HG03342 (cell line): ENCODE results near the gene WDR88.

ENCODE experiments used
- ATAC-seq: cut with Tn5 transposase; IDR thresholded peaks from one replicate; pipeline ENCODE4 v1.9.1; 2021; ENCODE audit warnings: mild to moderate bottlenecking, moderate library complexity; ENCODE audit not compliant: unreplicated experiment

The WDR88 gene, protein sequence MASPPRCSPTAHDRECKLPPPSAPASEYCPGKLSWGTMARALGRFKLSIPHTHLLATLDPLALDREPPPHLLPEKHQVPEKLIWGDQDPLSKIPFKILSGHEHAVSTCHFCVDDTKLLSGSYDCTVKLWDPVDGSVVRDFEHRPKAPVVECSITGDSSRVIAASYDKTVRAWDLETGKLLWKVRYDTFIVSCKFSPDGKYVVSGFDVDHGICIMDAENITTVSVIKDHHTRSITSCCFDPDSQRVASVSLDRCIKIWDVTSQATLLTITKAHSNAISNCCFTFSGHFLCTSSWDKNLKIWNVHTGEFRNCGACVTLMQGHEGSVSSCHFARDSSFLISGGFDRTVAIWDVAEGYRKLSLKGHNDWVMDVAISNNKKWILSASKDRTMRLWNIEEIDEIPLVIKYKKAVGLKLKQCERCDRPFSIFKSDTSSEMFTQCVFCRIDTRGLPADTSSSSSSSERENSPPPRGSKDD

DNA sequence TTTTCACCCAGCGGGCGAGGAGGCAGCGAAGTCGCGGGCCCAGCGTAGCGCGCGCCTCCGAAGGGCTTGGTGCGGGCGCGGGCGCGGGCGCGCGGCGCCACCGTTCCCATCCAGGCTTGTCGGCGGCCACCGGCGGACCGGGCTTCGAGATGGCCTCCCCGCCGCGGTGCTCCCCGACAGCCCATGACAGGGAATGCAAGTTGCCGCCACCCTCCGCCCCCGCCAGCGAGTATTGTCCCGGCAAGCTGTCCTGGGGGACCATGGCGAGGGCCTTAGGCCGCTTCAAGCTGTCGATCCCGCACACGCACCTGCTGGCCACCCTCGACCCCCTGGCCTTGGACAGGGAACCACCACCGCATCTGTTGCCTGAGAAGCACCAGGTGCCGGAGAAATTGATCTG, at the start of gene WDR88:
Gene WDR88, plus strand, starts transcription at position 94 of the 400 bp plus-strand sequence. Its CDS starts 56 bp downstream, at position 150.
- ATAC-seq = no peak

DNA sequence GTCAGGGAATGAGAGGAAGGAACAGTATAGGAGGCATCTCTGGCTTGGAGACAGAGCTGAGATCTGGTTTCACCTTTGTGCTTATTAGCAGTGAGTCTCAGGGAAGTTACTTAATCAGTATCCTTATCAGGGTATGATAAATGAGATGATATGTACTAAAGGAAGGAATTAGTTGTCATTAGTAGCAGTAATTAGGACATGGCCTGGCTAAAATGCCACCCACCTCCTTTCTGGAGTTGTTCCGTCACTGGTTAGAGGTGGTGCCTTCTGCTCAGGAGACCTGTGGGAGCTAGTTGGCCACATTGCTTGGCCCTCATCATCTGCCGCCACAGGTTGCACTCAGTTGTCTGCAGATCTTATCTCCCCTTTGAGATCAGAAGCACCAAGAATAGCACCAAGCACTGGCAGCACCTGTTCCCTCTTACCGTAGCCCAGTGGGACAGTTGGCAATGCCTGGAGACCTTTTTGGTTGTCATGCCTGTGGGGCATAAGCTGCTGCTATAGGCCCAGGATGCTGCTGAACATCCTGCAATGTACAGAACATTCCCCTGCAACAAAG, 46.3 kb upstream of the WDR88 start:
- ATAC-seq = no peak

DNA sequence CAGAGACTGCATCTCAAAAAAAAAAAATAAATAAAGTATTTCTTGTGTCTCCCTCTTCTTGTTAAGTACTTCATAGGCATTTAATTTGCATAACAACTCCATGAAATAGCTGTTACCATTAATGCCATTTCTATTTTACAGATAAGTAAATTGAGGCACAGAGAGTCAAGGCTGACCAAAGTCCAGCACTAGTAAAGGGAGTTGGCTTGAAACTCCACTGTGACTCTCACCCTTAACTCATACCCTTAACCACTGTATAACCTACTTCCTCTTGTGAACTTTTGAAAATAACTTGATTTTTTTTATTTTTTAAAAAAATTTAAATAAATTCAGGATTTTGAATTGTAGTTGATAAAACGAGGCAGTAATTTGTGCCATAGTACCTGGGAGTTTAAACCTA, 45.0 kb upstream of the WDR88 start:
- ATAC-seq = no peak

DNA sequence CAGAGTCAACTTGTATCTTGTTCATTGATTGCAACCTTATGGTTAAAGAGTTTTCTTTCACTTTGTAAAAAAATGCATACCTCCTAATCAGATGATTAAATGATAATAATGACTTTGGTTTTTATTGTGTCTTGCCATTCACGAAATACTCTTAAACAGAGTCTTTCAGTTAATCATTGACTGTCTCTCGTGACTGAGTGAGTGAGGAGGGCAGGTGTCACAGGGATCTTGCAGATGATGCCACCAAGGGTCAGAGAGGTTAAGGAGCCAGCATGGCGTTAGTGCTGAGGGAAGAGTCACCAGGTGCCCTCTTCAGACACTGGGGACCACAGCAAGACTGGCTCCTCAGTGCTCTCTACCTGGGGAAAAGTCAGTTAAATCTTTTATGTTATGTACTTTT, 42.9 kb upstream of the WDR88 start:
- ATAC-seq = no peak

DNA sequence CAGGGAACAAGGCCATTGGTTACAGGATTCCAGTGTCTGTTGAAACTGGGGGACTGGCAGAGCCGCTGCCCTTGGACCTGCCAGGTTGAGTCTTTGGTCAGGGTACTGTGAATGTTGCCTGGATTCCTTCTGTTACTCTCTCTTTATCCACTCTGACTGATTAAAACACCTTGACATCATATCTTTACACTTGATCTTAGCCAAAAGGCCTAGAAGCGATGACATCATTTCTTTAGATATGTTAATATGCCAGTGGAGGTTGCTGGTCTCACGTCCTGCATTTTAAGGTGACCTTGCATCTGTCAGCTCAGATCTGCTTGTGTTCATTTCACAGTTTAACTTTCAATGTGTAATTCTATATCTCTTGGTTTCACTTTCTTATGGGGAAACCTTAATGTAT, 41.7 kb upstream of the WDR88 start:
- no peak for ATAC-seq

DNA sequence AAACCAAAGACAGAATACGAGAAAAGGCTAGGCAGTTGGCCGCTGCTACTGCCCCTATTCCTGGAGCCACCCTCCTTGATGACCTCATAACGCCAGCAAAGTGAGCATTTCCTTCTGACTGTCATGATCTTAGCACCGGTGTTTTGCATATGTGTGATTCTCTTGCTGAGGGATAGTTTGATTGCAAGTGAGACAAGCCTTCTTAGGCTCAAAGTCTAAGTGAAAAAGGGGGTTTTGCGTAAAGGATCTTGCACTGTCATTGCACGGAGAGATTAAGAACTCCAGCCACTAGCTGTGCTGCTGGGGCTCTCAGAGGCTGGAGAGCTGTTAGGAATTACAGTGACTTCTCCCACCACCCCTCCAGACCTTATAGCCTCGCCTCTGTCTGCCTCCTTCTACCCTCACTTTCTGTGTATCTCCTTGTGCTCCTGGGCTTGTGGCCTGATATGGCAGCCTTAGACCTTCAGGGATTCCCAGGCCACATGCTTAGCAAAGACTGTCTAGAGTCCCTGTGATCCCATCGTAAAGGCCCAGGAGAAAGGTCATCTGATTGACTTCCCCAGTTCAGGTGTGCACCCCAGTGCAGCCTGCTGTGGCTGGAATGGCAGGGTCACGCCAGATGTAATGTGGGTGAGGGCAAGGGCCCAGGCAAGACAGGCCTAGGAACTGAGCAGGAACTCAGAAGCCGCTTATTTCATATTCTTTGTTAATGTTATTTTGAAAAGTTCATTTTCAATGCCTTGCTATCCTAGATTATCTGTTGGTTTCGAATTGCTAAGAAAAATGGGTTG, 38.3 kb upstream of the WDR88 start:
- no peak for ATAC-seq

DNA sequence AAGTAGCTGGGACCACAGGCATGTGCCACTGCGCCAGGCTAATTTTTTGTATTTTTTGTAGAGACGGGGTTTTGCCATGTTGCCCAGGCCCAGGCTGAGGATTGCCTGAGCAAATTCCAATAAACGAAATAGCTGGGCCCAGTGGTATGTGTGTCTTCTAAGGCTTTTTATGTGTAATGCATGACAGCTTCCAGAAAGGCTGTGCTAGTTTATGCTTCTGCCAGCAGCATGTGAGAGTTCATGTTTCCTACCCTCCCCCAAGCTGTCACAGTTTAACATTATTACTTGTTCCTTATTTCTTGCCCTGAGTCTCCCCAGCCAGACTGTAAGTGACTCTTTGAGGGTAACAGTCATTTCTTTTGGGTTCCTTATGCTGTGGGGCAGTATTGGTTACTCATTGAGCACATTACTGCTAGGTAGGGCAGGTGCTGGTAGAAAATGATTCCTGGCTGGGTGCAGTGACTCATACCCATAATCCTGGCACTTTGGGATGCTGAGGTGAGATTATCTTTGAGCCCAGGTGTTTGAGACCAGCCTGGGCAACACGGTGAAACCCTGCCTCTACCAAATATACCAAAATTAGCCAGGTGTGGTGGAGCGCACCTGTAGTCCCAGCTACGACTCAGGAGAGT, 37.4 kb upstream of the WDR88 start:
- no peak for ATAC-seq

DNA sequence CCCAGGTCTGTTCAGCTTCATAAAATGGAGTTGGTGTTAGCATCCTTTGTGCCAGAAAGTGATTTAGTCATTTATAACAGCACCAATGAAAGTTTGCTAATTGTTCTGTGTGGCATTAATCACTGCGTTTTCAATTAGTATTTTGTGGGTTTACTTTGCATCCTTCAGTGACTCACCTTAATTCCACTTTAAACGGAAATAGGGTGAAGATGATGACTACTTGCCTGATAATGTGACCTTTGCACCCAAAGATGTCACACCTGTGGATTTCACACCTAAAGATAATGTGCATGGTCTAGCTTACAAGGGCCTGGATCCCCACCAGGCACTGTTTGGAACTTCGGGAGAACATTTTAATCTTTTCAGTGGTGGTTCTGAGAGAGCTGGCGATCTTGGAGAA, 35.9 kb upstream of the WDR88 start:
- ATAC-seq = no peak

DNA sequence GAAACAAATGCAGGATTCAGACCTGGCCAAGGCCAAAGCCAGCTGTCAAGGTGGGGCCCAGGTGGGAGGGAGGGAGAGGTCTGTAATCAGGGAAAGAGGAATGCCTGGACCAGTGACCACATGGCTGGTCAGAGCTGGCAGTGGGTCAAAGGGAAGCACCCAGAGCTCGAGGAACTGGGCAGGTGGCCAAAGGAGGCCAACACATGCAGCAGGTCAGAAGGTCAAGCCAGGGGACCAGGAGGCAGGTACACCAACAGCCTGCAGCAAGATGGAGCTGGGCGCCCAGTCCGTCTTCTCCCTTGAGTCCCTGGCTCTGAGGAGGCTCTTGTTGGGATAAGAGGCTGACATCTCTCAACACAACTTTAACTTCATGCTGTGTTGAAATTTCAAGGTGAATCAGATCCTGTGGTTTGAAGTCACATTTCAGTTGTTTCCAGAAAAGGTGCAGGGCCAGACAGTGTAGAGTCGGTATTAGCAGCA, 33.8 kb upstream of the WDR88 start:
- ATAC-seq = no peak

DNA sequence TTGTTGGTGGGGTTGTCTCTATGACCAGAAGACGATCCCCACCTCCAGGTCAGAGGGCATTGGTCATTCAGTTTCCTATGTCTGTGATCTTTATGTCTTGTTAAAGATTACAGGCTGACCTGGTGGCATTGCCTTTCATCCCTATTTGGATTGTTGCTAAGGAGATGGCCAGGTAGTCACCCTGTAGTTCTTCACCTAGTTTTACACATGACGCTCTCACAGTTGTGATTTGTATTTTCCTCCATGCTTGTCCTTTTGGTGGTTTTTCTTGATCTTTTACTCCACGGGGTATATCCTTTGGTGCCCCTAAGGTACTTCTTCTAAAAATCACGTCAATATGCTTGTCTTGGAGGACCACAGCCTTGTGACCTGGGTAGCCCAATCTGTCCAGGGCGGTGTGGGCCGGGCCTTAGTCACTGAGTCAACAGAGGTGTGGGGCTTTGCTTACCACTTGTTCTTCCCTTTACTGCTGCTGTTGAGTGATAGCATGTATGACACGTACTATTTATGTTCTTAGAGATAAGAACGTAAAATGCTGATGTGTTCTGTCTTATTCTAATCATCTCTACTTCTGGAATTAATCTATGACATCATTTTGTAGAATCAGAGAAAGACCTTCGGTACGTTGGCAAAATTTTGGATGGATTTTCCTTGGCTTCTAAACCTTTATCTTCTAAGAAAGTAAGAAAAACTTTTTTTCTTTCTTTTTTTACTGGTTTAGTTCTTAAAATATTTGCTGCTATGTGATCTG, 30.8 kb upstream of the WDR88 start:
- no peak for ATAC-seq

DNA sequence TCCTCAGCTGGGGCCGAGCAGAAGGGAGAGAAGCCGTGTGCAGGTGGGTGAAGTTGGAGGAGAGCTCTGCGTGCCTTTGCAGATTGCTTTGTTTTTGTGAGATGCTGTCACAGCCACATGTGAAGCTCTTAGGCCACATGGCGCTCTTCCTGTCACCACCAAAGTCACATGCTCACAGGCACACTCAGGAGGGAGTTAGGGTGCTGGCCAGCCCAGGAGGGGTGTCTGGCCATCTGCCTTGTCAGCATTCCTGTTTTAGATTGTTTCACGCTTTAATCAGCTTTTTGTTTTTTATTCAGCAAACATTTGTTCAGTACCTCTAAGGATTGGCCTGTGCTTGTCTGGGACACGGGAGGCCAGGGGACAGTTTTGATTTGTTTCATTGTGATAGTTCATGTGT, 29.0 kb upstream of the WDR88 start:
- no peak for ATAC-seq

DNA sequence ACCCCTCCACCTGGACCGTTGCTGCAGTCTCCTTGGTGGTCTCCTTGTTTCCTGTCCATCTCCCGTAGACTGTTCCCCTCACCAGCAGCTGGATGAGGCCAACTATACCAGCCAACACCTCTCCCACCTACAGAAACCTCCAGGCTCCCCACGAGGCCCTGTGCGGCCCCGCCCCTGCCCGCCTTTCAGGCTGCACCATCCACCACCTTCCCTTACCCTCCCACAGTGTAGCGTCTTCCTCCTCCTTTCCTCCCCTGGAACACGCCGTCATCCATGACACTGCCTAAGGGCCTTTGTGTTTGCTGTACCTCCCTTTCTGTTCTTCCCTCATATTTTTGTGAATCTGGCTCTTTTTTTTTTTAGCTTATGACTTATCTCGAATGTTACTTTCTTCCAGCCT, 23.8 kb upstream of the WDR88 start:
- ATAC-seq = no peak

DNA sequence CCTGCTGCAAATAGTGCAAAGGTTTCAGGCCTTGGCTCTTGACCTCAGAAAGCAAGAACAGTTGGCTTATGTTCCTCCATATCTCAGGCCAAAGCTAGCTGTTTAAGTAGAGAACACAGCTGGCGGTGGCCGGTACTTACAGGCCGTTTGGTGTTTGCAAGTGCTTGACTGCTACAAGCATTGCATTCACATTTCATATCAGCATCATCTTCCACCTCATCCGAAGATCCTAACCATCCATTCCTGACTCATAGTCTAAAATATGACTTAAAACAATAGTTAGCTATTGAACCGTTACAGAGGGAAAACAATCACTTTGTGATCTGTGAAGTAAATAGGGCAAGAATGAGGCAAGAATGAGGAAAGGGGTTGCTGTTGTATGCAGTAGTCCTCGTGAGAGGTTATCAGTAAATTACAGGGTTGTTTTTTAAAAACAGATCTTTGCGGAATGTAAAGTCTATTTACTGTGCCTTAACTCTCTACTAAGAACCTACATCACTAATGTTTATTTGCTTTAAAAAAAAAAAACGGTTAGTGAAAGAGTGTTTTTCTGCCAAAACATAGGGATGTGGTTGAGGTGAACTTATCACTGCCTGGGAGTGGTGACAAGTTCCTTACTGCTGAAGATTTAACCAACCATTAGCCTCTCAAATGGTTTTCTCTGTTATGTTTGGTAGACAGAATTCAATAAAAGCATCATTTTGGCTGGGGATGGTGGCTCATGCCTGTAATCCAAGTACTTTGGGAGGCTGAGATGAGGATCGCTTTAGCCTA, 21.6 kb upstream of the WDR88 start:
- ATAC-seq = no peak

DNA sequence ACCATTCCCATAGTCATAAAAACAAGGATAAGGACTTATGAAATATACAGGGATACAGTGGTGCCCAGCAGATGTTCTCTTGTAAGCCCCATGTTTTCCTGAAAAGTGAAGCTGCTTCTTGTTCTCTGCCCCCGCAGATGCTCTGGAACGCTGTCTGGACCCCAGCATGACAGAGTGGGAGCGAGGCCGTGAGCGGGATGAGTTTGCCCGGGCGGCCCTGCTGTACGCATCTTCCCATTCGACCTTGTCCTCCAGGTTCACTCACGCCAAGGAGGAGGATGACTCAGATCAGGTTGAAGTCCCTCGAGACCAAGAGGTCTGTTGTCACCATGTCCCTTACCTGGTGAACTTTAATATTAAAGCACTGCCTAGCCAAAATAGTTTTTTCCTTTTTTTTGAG, 20.3 kb upstream of the WDR88 start:
- no peak for ATAC-seq

DNA sequence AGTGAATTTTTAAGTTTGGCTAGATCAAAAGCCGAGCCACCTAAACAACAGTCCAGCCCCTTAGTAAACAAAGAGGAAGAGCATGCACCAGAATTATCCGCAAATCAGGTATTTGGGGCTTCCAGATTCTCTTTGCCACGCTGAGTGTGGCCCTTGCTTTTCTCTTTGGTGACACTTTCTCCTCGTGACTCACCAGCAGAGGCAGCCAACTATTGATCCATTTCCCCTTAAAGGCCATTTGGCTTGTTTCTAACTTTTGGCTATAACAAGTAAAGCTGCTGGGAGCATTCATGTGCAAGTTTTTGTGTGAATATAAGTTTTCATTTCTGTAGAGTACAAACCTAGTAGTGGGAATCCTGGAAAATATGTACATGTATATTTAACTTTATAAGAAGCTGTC, 17.6 kb upstream of the WDR88 start:
- ATAC-seq = no peak

DNA sequence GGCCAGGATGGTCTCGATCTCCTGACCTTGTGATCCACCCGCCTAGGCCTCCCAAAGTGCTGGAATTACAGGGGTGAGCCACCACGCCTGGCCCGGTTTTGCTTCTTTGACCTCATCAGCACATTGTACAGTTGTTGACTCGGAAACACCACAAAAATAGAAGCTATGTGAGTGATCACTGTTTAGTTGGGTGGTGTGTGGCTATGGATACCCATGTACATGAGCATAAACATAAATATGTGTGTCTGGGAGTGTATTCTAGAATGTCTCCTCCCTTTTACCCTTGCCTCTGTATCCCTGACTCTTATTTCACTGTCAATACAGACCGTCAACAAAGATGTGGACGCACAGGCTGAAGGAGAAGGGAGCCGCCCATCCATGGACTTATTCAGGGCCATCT, 14.4 kb upstream of the WDR88 start:
- no peak for ATAC-seq

DNA sequence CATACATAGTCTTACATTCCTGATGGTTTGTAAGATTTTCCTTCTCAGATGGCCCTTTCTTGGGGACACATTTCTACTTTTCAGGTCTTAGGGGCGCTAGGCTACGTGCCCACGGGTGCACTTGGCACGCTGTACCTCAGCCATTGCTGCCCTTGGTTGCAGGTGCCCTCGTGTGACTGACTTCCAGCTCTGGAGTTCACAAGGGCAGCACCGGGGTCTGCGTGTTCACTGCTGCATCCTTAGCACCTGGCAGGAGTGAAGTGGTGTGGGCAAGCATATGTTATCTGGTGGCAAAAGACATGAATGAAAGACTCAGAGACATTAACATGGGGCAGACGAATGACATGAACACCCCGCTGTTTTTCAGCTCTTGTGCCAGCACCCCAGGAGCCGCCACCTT, 13.3 kb upstream of the WDR88 start:
- no peak for ATAC-seq

DNA sequence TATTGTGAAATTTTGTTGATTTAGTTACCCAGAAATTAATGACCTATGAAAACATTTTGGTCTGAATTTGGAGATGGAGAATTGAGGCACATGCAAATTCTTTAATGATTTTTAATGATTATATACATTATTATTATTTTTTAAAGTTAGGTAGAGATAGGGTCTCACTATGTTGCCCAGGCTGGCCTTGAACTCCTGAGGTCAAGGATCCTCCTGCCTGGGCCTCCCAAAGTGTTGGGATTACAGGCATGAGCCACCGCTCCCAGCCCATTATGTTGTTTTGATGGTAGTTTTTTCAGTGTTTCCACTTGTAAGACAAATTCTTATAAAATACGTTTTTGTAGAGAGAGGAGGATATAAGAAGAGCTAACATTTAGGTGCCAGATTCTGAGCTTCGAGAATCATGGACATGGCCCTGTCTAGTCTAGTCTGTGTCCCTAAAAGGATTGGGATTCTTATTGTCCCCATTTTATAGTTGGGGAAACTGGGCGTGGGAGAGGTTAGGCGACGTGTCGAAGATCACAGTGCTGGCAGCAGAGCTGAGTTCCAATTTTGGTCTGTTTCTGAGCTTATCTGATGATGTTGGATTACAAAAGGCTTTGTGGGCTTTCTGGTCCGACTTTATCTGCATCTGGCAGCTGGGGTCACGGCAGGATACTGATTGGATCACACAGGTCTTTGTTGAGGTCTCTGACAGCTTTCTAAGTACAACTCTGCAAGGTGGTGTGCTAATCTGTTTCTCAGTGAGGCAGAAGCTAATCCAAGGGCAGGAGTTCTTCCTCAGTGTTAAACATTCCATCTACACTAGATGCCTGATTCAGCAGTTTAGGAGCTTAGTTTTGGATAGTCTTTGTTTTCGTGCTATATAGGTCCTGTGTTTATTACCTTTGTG, 7.5 kb upstream of the WDR88 start:
- no peak for ATAC-seq

DNA sequence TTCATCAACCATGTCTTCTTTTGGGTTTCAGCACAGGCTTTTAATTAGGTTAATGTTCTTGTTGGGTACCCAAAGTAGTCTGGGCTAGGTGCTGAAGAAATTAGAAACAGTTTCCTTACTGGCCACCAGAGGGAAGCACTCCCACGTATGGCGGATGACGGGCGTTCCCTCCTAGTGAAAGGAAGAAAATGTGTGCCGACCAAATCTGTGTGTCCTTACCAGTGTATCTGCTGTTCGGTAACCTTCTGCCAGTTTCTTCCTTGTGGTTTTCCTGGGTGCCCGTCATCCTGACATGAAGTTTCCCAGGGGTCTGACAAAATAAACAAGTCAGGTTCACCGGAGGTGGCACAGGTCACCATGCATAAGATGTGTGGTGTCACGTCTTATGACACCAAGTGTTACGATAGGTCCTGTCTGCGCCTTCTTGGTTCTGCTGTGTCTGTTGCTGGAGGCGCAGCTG, 6.0 kb upstream of the WDR88 start:
- ATAC-seq = peak; percentile 62
